Esophagus squamous epithelium (tissue), 4 donors: ENCODE results near the gene PRDM11.

Experiments used
- CTCF ChIP-seq, 6 experiments: fragments of 450-650 bp in 4 of 6; fragments of 200-600 bp in 2 of 6; sonication (generic) in 2 of 6; IDR thresholded peaks; one replicate each; pipeline ENCODE4 v1.5.1; 2016 to 2019; ENCODE audit warnings: antibody characterized with exemption in 6 of 6, mild to moderate bottlenecking in 4 of 6, moderate library complexity in 4 of 6
- POLR2A ChIP-seq, 4 donors: fragments of 450-650 bp; IDR thresholded peaks; one replicate each; pipeline ENCODE4 v1.6.1; 2017; ENCODE audit warnings: antibody characterized with exemption in 4 of 4, mild to moderate bottlenecking in 4 of 4, moderate library complexity in 3 of 4

- no peak for TF ChIP-seq POLR2A (IDR thresholded peaks at IDR 0.05)
- TF ChIP-seq CTCF (IDR thresholded peaks at IDR 0.05) = no peak
These were observed 126.3 kb downstream of the PRDM11 start for GRCh38 chr11:45272701-45273100.
